T-helper 22 cell (primary cell): Measurements from ENCODE around the gene ENTPD1.
"Not testable (repeated sequence)": the region's sequence is repeated elsewhere in the genome, so short reads cannot be mapped to it uniquely, and the experiment has no call there.

Experiments used
- DNase-seq: peaks from one replicate; pipeline ENCODE4 v3.0.0-alpha.2; 2020; ENCODE audit warnings: low read depth

ENTPD1 gene

GRCh38 chr10:95759233-95759826 is 3.4 kb downstream of the ENTPD1 start:
- DNase-seq: no peak

- no peak for DNase-seq
Measured at GRCh38 chr10:95761939-95762492, 6.1 kb downstream of the ENTPD1 start.

- DNase-seq: no peak
Measured at GRCh38 chr10:95767884-95768556, 12.1 kb downstream of the ENTPD1 start.

GRCh38 chr10:95770084-95770720 is 14.2 kb downstream of the ENTPD1 start:
- DNase-seq: no peak

GRCh38 chr10:95773454-95773853 is 17.5 kb downstream of the ENTPD1 start:
- not testable (repeated sequence) for DNase-seq

- not testable (repeated sequence) for DNase-seq
Measured at GRCh38 chr10:95777638-95778037, 21.7 kb downstream of the ENTPD1 start.

- DNase-seq: no peak
Measured at GRCh38 chr10:95782318-95782717, 26.4 kb downstream of the ENTPD1 start.

- DNase-seq: no peak
Measured at GRCh38 chr10:95783741-95784140, 27.8 kb downstream of the ENTPD1 start.

GRCh38 chr10:95784279-95784913 is 28.4 kb downstream of the ENTPD1 start:
- no peak for DNase-seq

GRCh38 chr10:95785317-95785716 is 29.4 kb downstream of the ENTPD1 start:
- DNase-seq: no peak

- DNase-seq: no peak
Measured at GRCh38 chr10:95785942-95786669, 30.1 kb downstream of the ENTPD1 start.

- no peak for DNase-seq
Measured at GRCh38 chr10:95787447-95787846, 31.5 kb downstream of the ENTPD1 start.

- no peak for DNase-seq
Measured at GRCh38 chr10:95788830-95789229, 32.9 kb downstream of the ENTPD1 start.

GRCh38 chr10:95789902-95790301 is 33.9 kb downstream of the ENTPD1 start:
- DNase-seq: no peak

GRCh38 chr10:95790982-95791381 is 35.0 kb downstream of the ENTPD1 start:
- no peak for DNase-seq

GRCh38 chr10:95791425-95791979 is 35.5 kb downstream of the ENTPD1 start:
- DNase-seq: no peak

- DNase-seq: no peak
Measured at GRCh38 chr10:95792211-95792780, 36.3 kb downstream of the ENTPD1 start.

- no peak for DNase-seq
Measured at GRCh38 chr10:95792874-95793285, 36.9 kb downstream of the ENTPD1 start.

GRCh38 chr10:95793401-95794045 is 37.6 kb downstream of the ENTPD1 start:
- DNase-seq: no peak

- no peak for DNase-seq
Measured at GRCh38 chr10:95794195-95794594, 38.2 kb downstream of the ENTPD1 start.

- no peak for DNase-seq
Measured at GRCh38 chr10:95795602-95796001, 39.6 kb downstream of the ENTPD1 start.
